Breast epithelium (tissue), 4 donors: ENCODE measurements around the gene MMAA. TPM values are rescaled to one million over a fixed set of nuclear protein-coding genes. Genes with fewer than 3 reads are reported as not detected.

ENCODE experiments used
- DNase-seq, 2 donors: peaks; one replicate each; pipeline ENCODE4 v3.0.0-alpha.2; 2019; ENCODE audit warnings: low spot score in 2 of 2
- H3K27ac ChIP-seq, 2 donors: fragments of 200-600 bp; sonication (generic) in 1 of 2; one replicate each; pipeline ENCODE4 v1.5.1; 2016 to 2019; ENCODE audit warnings: mild to moderate bottlenecking in 1 of 2
- H3K27me3 ChIP-seq, 2 donors: fragments of 200-600 bp; sonication (generic) in 1 of 2; one replicate each; pipeline versions ENCODE4 v1.5.1 to v1.6.0; 2017 to 2019; ENCODE audit warnings: control low read depth in 1 of 2, mild to moderate bottlenecking in 1 of 2
- H3K36me3 ChIP-seq: fragments of 200-600 bp; one replicate; pipeline ENCODE4 v1.5.1; 2019
- H3K4me1 ChIP-seq, 2 donors: fragments of 200-600 bp; sonication (generic); one replicate each; pipeline ENCODE4 v1.5.1; 2016 to 2019; ENCODE audit warnings: control low read depth in 1 of 2
- H3K4me3 ChIP-seq, 3 donors: fragments of 200-600 bp; sonication (generic); 1 replicate in 2 of 3; 2 replicates in 1 of 3; pipeline ENCODE4 v1.5.1; 2016 to 2019; ENCODE audit warnings: mild to moderate bottlenecking in 3 of 3, moderate library complexity in 2 of 3
- H3K9me3 ChIP-seq, 2 donors: fragments of 200-600 bp; sonication (generic) in 1 of 2; one replicate each; pipeline ENCODE4 v1.5.1; 2016 to 2019; ENCODE audit warnings: control low read depth in 1 of 2
- POLR2A ChIP-seq: fragments of 450-650 bp; IDR thresholded peaks from one replicate; pipeline ENCODE4 v1.6.1; 2016; ENCODE audit warnings: antibody characterized with exemption, mild to moderate bottlenecking, moderate library complexity
- POLR2AphosphoS5 ChIP-seq, 3 donors: sonication (generic); formaldehyde crosslinking; IDR thresholded peaks; one replicate each; pipeline ENCODE4 v1.6.1; 2017; ENCODE audit warnings: antibody characterized with exemption in 3 of 3
- intact Hi-C: fragments of 100-400 bp; cut with DNase I; formaldehyde crosslinking; loops from one replicate; pipeline ENCODE4 v1.15.1; 2023; ENCODE audit warnings: low total_unique reads
- total RNA-seq, 3 donors: library from RNA; depleted of rRNA; stranded (reverse); fragments of >200 nt; gene quantifications; one replicate each; pipeline ENCODE4 v1.1.0, GENCODE V29; 2016
- TF ChIP-seq, protein P1 (sequence below), 3 donors: fragments of 450-650 bp; IDR thresholded peaks; one replicate each; pipeline ENCODE4 v1.5.1; 2016 to 2017; ENCODE audit warnings: antibody characterized with exemption in 3 of 3, mild to moderate bottlenecking in 3 of 3, moderate library complexity in 3 of 3

MMAA gene
- total RNA-seq, 3 donors from 2014 or later = 4.2 to 5.7 (median 5.6) TPM

GRCh38 chr4:145697332-145697731 lies 78.1 kb downstream of the MMAA start:
- no peak for DNase-seq
- Histone ChIP-seq H3K4me1 (no peaks in the 10 kb centered on the region), H3K4me3 (no peak overlapping the region), H3K9me3 (no peaks in the 10 kb centered on the region), H3K27me3 (no peaks in the 10 kb centered on the region), H3K36me3 (no peaks in the 10 kb centered on the region), H3K27ac (no peak overlapping the region)
- TF ChIP-seq POLR2AphosphoS5 (IDR thresholded peaks at IDR 0.05) (no peak), POLR2A (no peak)
- TF ChIP-seq, protein P1, sequence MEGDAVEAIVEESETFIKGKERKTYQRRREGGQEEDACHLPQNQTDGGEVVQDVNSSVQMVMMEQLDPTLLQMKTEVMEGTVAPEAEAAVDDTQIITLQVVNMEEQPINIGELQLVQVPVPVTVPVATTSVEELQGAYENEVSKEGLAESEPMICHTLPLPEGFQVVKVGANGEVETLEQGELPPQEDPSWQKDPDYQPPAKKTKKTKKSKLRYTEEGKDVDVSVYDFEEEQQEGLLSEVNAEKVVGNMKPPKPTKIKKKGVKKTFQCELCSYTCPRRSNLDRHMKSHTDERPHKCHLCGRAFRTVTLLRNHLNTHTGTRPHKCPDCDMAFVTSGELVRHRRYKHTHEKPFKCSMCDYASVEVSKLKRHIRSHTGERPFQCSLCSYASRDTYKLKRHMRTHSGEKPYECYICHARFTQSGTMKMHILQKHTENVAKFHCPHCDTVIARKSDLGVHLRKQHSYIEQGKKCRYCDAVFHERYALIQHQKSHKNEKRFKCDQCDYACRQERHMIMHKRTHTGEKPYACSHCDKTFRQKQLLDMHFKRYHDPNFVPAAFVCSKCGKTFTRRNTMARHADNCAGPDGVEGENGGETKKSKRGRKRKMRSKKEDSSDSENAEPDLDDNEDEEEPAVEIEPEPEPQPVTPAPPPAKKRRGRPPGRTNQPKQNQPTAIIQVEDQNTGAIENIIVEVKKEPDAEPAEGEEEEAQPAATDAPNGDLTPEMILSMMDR (IDR thresholded peaks at IDR 0.05) = no peak
- intact Hi-C loops = no loop called here

- H3K27me3 ChIP-seq = no peaks in the 10 kb centered on the region
- H3K27ac ChIP-seq = no peak overlapping the region
- H3K9me3 ChIP-seq = no peaks in the 10 kb centered on the region
- no peak overlapping the region for H3K4me3 ChIP-seq
- intact Hi-C loops = no loop called here
- no peaks in the 10 kb centered on the region for H3K36me3 ChIP-seq
- no peak for DNase-seq
- TF ChIP-seq POLR2AphosphoS5 (IDR thresholded peaks at IDR 0.05) (no peak), POLR2A (no peak)
- TF ChIP-seq, protein P1 (IDR thresholded peaks at IDR 0.05) = no peak
- no peaks in the 10 kb centered on the region for H3K4me1 ChIP-seq
Measured at GRCh38 chr4:145698507-145698906, 79.3 kb downstream of the MMAA start.

- Histone ChIP-seq H3K9me3 (no peaks in the 10 kb centered on the region), H3K27me3 (no peaks in the 10 kb centered on the region), H3K4me3 (no peak overlapping the region), H3K27ac (peak overlapping the region in 1 of 2 donors; percentile 70), H3K36me3 (no peaks in the 10 kb centered on the region), H3K4me1 (peaks cover 0 to 13% of the 10 kb centered on the region in 2 donors)
- TF ChIP-seq POLR2AphosphoS5 (IDR thresholded peaks at IDR 0.05) = peak in 2 of 3 donors; percentile 27 to 86
- TF ChIP-seq, protein P1 (IDR thresholded peaks at IDR 0.05) = no peak
- peak in 1 of 2 donors; percentile 36 for DNase-seq
- intact Hi-C loops = no loop called here
Measured at GRCh38 chr4:145703850-145704497, 84.8 kb downstream of the MMAA start.

DNA sequence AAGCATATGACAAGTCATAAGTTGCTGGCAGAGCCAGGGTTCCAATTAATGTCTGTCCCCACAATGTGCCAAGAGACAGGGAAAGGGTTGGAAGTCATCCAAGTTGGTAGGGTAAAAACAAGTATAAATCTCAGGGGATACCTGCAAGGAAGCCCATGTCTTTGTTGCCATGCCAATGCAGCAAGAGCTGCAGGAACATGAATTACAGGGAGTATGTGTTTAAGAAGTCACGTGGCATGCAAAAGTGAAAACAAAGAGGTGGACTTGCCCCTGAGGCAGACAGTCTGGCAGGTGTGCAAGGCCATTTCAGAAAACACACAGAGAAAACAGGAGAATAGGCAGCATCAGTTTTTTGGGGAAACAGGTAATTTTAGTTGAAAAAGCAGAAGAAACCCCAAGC lies 90.2 kb downstream of the MMAA start:
- no peaks in the 10 kb centered on the region for H3K27me3 ChIP-seq
- intact Hi-C loops = loop anchor here (5.0 kb wide), 1 partner anchor 303 kb away; no protein-coding TSS in a partner anchor
- TF ChIP-seq, protein P1 (IDR thresholded peaks at IDR 0.05) = no peak
- TF ChIP-seq POLR2AphosphoS5 (IDR thresholded peaks at IDR 0.05) = peak in 1 of 3 donors; percentile 54
- no peaks in the 10 kb centered on the region for H3K9me3 ChIP-seq
- peak; percentile 58 to 79 for DNase-seq
- no peak overlapping the region for H3K4me3 ChIP-seq
- H3K36me3 ChIP-seq = no peaks in the 10 kb centered on the region
- peaks cover 0 to 24% of the 10 kb centered on the region in 2 donors for H3K4me1 ChIP-seq
- H3K27ac ChIP-seq = peak overlapping the region; percentile 76 to 85

Other genes starting within 250 kb of the MMAA start
- 10 to 100 TPM; 19.5 to 62.8 (median 43.6) TPM for gene SMAD1, start 137.5 kb upstream of the MMAA start, total RNA-seq
- not detected for gene C4orf51, start 60.8 kb downstream of the MMAA start, total RNA-seq